GM19395 (cell line): ENCODE measurements around the gene NKAIN4.

Experiments
- ATAC-seq: cut with Tn5 transposase; IDR thresholded peaks from one replicate; pipeline ENCODE4 v1.9.1; 2021; ENCODE audit warnings: mild to moderate bottlenecking, moderate library complexity; ENCODE audit not compliant: unreplicated experiment

The NKAIN4 gene

GRCh38 chr20:63274381-63275228, 20.3 kb upstream of the NKAIN4 start:
- no peak for ATAC-seq

DNA sequence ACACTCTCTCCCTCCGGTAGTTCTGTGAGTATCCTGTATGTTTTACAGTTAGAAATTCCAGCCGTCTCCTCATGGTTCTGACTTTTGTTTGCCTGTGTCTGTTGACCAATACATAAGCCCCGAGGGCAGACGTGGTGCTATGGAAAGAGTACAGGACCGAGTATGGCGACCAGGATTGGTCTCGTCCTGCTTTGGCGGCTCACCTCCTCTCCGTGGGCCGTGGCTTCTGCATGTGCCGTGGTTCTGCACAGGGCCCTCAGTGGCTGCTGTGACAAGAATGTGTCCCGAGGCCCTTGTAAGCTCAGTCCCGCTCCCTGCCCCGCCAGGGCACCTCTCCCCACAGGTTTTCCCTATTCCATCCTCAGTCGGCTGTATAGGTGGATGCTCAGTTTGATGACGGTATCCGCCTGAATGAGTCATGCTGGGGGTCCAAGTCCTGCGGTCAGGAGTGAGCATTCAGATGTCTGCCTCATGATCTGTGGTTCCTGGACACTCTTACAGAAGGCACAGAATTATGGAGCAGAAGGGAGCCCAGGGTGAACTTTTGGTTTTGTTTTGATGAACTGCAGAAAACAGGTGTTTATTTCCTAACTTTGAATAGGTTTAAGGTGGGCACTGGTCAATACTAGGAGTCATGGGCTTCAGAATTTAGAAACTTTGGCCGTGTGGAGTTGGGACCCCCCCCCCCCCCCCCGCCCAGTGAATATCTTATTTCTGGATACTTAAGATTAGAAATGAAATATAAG, 19.5 kb upstream of the NKAIN4 start:
- no peak for ATAC-seq

- ATAC-seq, result no peak
These were observed 18.9 kb upstream of the NKAIN4 start for GRCh38 chr20:63273059-63273579.

DNA sequence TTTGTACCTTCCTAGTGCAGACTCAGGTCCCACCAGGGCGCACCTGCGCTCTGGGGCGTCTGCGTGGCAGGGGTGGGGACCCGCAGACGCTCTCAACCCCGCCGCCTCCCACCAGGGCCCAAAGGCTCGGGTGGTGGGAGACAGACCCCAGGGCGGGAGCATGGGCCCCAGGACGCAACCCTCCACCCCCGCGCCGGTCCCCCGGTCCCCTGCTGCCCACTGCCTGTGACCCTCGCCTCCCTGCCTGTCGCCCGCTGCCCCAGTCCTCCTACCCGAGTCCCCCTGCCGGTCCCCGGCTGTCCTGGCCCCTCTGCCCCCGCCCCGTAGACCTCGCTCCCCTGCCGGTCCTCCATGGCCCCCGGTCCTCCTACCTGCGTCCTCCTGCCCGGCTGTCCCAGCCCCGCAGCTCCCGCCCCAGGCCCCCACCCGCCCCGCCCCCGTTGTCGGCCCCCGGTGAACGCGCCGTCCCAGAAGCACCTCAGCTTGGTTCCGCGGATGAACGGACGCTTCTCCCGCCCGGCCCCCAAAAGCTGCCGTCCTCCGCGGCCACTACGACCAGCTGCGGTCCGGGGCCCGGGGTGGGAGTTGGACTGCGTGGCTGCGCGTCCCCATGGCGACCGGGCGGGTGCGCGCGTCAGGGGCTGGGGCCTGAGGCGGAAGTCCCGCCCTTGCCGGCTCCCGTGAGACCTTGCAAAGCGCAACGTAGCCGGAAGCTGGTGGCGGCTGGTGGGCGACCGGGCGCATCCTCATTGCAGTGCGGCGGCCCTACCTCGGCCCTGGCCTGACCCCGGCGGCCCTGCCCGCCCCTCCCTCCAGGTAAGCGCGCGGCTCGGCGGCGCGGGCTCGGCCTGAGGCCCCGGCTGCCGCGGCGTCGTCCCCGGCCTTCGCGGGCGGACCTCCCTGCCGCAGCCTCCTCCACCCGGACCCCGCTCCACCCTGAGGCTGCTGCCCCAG, 18.1 kb upstream of the NKAIN4 start, which contains the start of gene ARFGAP1:
Gene ARFGAP1, plus strand, starts transcription at position 709 of the 954 bp plus-strand sequence. CDS start 2,768 bp downstream, outside the sequence.
- peak; percentile 88 for ATAC-seq

- ATAC-seq, result no peak
These were observed 16.5 kb upstream of the NKAIN4 start for GRCh38 chr20:63270606-63271325.

GRCh38 chr20:63269724-63270123, 15.5 kb upstream of the NKAIN4 start:
- no peak for ATAC-seq

DNA sequence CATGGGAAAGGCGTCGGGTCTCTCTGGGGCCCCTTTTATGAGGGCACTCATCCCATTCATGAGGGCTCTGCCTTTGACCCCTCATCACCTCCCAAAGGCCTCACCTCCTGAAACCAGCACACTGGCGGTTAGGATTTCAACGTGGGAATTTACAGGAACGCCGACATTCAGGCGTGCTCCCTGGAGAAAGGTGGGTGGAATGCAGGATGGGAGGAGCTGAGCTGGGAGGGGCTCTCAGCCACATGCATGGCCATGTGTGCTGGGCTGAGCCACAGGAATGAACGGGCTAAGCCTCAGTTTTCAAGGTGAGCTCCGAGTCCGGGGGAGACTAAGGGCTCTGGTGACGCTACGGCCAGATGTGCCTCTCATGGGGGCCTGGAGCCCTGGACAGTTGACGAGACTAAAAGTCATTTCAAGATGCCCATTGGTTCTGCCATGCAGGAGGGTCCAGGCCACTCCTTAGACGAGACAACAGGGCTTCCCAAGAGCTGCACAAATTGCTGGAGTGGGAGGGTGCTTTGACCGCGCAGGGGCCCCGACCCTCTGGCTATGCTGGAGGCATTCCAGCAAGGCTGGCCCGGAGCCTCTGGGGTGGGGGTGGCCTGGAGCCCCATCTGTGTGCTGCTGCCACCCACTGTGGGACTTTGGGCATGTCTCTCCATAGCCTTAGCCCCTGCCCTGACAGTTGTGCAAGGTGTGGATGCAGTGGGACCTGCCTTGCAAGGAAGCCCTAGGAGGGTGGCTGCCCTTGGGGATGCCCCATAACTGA, 14.6 kb upstream of the NKAIN4 start:
- ATAC-seq, result no peak

DNA sequence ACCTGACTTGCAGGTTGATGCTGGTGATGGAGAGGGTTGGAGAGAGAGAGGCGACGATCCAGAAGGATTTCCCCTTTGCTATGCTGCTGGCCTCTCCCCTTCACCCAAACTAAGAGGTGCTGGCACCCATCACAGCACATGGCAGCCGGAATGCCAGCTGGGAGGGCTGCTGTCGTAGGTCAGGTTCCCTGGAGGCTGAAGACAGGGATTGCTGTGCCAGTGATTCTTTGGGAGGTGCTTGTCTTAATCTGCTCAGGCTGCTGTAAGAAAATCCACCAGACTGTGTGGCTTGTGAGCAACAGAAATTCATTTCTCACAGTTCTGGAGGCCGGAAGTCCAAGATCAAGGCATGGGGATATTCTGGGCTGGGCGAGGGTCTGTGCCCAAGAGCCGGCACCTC, 14.0 kb upstream of the NKAIN4 start:
- no peak for ATAC-seq

DNA sequence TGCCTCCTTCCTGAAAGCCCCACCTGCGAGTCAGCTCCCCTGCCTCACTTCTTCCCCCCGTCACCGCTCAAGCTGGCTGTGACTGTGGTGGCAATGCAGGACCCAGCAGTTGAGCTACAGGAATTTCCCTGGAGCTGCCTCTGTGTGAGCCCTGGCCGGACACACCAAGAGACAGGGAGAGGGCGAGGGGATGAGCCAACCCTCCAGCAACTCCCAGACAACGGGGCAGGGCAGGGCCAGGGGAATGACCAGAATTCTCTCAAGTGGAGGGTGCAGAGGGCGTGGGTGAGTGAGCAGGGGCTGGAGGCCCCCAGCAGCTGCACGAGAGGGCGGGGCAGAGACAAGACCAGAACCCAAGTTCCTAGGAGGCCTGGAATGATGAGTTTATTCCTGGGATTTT, 13.4 kb upstream of the NKAIN4 start:
- ATAC-seq, result no peak

DNA sequence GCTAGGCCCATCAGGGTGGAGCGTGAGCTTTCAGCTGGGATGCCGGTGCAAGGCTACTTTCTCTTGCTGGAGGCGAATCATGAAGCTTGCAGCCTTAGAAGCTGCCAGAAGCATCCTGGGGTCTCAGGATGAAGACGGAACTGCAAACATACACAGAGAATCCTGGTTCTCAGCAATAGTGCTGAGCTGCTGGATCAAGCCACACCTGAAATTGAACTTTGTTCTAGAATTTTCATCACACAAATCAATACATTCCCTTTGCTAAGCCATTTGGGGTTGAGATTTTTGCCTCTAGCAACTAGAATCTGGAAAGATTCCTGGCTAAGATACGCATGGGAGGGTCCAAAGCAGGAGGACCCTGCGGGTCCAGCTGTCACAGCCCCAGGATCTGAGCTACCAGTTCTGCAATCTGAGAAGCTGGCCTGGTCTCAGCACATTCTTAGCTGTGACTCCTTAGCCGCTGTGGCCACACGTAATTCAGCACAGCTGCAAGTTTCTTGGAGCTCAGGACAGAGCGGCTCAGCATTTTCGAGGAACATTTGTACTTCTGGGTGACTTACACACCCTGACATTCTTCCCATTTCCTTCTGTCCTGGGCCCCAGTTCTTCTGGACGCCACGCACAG, 11.7 kb upstream of the NKAIN4 start:
- no peak for ATAC-seq

GRCh38 chr20:63264519-63264918, 10.3 kb upstream of the NKAIN4 start:
- no peak for ATAC-seq

- ATAC-seq, result no peak
These were observed 9.7 kb upstream of the NKAIN4 start for GRCh38 chr20:63264000-63264399.

GRCh38 chr20:63262836-63263235, 8.6 kb upstream of the NKAIN4 start:
- ATAC-seq, result no peak

DNA sequence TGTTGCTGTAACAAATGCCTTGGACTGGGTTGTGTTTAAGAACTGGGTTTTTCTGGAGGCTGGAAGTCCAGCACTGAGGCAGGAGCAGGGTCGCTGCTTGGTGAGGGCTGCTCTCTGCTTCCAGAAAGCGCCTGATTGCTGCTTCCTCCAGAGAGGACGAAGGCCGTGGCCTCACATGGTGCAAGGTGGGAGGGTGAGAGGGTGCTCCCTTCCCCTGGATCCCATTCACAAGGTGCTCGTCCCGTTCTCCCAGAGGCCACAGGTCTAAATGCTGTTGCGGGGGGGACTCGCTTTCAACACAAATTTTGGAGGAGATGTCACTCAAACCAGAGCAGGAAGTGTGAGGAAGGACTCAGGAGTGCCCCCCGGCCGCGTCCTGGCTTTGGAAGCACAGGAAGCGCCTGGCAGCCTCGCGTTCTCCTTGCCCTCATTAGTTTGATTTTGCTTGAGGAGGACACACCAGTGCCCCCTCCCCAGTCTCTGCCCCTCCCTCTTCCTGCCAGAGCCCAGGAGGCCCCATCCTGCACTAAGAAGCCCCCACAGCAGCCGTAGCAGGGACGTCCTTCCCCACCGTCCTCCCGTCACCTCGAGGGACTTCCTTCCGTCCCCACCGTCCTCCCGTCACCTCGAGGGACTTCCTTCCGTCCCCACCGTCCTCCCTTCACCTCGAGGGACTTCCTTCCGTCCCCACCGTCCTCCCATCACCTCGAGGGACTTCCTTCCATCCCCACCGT, 7.7 kb upstream of the NKAIN4 start:
- no peak for ATAC-seq

DNA sequence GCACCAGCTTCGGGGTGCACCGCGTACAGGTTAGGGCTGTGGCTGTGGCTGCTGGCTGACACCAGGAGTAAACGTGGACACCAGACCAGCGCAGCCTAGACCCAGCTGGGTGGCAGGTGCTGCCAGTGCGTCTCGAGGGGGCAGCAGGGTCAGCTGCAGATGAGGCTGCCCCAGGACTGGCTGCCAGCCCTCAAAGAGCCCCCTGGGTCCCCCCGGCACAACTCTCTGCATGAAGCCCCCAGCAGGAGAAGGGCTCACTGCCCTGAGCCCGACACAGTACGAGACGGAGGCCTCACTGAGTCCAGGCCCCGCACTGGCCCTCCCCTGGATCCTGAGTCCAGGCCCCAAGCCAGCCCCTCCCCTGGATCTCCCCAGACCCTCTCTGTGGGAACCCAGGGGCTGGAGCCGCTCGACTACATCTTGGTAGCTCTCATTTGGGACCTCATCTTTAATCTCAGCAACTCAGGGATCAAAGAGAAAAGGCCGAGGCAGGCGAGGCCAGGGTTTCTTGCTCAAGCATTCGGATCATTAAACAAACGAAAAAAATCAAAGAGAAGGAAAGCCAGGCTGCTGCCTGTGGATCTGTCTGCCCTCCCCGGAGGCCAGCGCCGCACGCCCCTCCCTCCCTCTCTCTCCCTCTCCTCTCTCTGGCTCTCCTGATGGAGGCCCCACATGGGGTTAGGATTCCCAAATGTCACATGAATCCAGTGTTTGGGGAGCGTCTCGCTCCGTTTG, 7.0 kb upstream of the NKAIN4 start:
- ATAC-seq, result no peak

DNA sequence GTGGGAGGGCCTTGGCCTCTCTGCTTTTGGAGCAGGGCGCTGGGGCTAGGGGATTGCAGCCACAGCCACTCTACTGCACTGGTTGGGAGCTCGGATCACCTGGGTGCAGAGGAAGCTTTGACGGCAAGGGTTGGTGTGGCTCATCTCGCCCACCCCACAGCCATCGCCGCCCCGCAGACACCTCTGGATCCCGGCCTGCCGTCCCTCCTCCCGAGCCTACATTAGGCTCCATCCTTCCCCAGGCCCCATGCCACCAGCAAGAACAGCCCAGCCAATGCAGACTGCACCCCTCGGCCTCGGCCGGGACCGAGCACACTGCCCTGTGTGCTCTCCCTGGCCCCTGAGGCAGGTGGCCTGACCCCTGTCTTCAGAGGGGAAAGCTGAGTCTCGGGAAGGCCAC, 6.3 kb upstream of the NKAIN4 start:
- ATAC-seq, result no peak

- ATAC-seq, result no peak
These were observed 5.6 kb upstream of the NKAIN4 start for GRCh38 chr20:63259734-63260460.
